CD14-positive monocyte (primary cell): ENCODE results near the gene GPAT3. TPM values are rescaled to one million over a fixed set of nuclear protein-coding genes. Genes with fewer than 3 reads are reported as not detected.

Experiments used
- DNase-seq, 3 donors: peaks; one replicate each; pipeline ENCODE4 v3.0.0-alpha.2; 2011 to 2022
- H2AFZ ChIP-seq: 2 replicates; pipeline ENCODE4 v1.6.0; 2012; ENCODE audit warnings: mild to moderate bottlenecking, low read depth, low read length, inconsistent platforms; ENCODE audit not compliant: insufficient read depth, poor library complexity, severe bottlenecking
- H3K27ac ChIP-seq, 2 donors: 1 replicate in 1 of 2; 2 replicates in 1 of 2; pipeline ENCODE4 v1.5.1; 2012 to 2013; ENCODE audit warnings: low read length in 2 of 2, control low read depth in 1 of 2, inconsistent platforms in 1 of 2, low read depth in 1 of 2, mild to moderate bottlenecking in 1 of 2
- H3K27me3 ChIP-seq, 2 donors: one replicate each; pipeline versions ENCODE4 v1.6.0 to v1.6.1; 2011 to 2013; ENCODE audit warnings: low read length in 2 of 2; ENCODE audit not compliant: control insufficient read depth in 2 of 2, insufficient read depth in 2 of 2
- H3K36me3 ChIP-seq, 2 donors: replicated peaks in 1 of 2; 1 replicate in 1 of 2; 2 replicates in 1 of 2; pipeline versions ENCODE4 v1.5.1 to v1.6.1; 2012 to 2013; ENCODE audit warnings: low read length in 2 of 2, control low read depth in 1 of 2, inconsistent platforms in 1 of 2, mild to moderate bottlenecking in 1 of 2; ENCODE audit not compliant: insufficient read depth in 2 of 2, control insufficient read depth in 1 of 2
- H3K4me1 ChIP-seq, 2 donors: 1 replicate in 1 of 2; 2 replicates in 1 of 2; pipeline versions ENCODE4 v1.5.1 to v1.6.1; 2012 to 2013; ENCODE audit warnings: low read length in 2 of 2, control low read depth in 1 of 2, inconsistent platforms in 1 of 2, mild to moderate bottlenecking in 1 of 2, moderate library complexity in 1 of 2; ENCODE audit not compliant: insufficient read depth in 2 of 2, control insufficient read depth in 1 of 2
- H3K4me2 ChIP-seq: replicated peaks from 2 replicates; pipeline ENCODE3; 2012; ENCODE audit warnings: low read length, moderate library complexity, mild to moderate bottlenecking; ENCODE audit not compliant: poor library complexity, severe bottlenecking; ENCODE audit errors: extremely low read depth
- H3K4me3 ChIP-seq, 3 experiments: fragments of 200-600 bp in 1 of 3; sonication (generic) in 1 of 3; replicated peaks in 1 of 3; 1 replicate in 2 of 3; 2 replicates in 1 of 3; pipeline ENCODE4 v1.5.1; 2011 to 2013; ENCODE audit warnings: low read length in 3 of 3, mild to moderate bottlenecking in 3 of 3, control low read depth in 2 of 3, low read depth in 2 of 3, inconsistent platforms in 1 of 3, moderate library complexity in 1 of 3
- H3K79me2 ChIP-seq: 2 replicates; pipeline ENCODE4 v1.6.0; 2012; ENCODE audit warnings: mild to moderate bottlenecking, control low read depth, inconsistent platforms, low read length, moderate library complexity; ENCODE audit not compliant: insufficient read depth
- H3K9ac ChIP-seq: 2 replicates; pipeline ENCODE4 v1.6.0; 2017; ENCODE audit warnings: low read length, mild to moderate bottlenecking; ENCODE audit not compliant: insufficient read depth, poor library complexity, severe bottlenecking
- H3K9me3 ChIP-seq, 2 donors: replicated peaks in 1 of 2; 1 replicate in 1 of 2; 2 replicates in 1 of 2; pipeline versions ENCODE4 v1.5.1 to v1.6.1; 2012 to 2013; ENCODE audit warnings: low read length in 2 of 2, control low read depth in 1 of 2; ENCODE audit not compliant: control insufficient read depth in 1 of 2, insufficient read depth in 1 of 2
- H4K20me1 ChIP-seq: 2 replicates; pipeline ENCODE4 v1.6.0; 2012; ENCODE audit warnings: mild to moderate bottlenecking, low read length, control low read depth, moderate library complexity; ENCODE audit not compliant: insufficient read depth
- H3K27ac Mint-ChIP-seq, 7 donors: one replicate each; pipeline ENCODE4 v1.8.0; 2020; ENCODE audit warnings: mild to moderate bottlenecking in 7 of 7, mixed read lengths in 7 of 7, moderate library complexity in 6 of 7, inconsistent platforms in 2 of 7
- H3K27me3 Mint-ChIP-seq, 3 donors: one replicate each; pipeline ENCODE4 v1.8.0; 2021 to 2022; ENCODE audit warnings: low read depth in 3 of 3, mild to moderate bottlenecking in 3 of 3, mixed read lengths in 3 of 3, moderate library complexity in 3 of 3, inconsistent platforms in 1 of 3
- H3K36me3 Mint-ChIP-seq, 2 donors: one replicate each; pipeline ENCODE4 v1.8.0; 2020; ENCODE audit warnings: mixed read lengths in 2 of 2, inconsistent platforms in 1 of 2, mild to moderate bottlenecking in 1 of 2
- H3K4me1 Mint-ChIP-seq: one replicate; pipeline ENCODE4 v1.8.0; 2020; ENCODE audit warnings: mild to moderate bottlenecking, mixed read lengths
- H3K4me3 Mint-ChIP-seq, 2 donors: one replicate each; pipeline ENCODE4 v1.8.0; 2020; ENCODE audit warnings: mild to moderate bottlenecking in 2 of 2, mixed read lengths in 2 of 2, moderate library complexity in 1 of 2
- H3K9me3 Mint-ChIP-seq, 7 donors: one replicate each; pipeline ENCODE4 v1.8.0; 2020 to 2022; ENCODE audit warnings: mixed read lengths in 7 of 7, mild to moderate bottlenecking in 6 of 7, moderate library complexity in 6 of 7, inconsistent platforms in 2 of 7
- CTCF ChIP-seq: fragments of 200-600 bp; IDR thresholded peaks from one replicate; pipeline ENCODE4 v1.8.0; 2022; ENCODE audit warnings: antibody characterized with exemption, mild to moderate bottlenecking
- WGBS: methylation state at CpG from one replicate; pipeline ENCODE4 v1.1.5; 2013; ENCODE audit warnings: missing lambda C conversion rate; ENCODE audit not compliant: insufficient coverage; 5-methylcytosine and 5-hydroxymethylcytosine counted together
- intact Hi-C, 2 donors: fragments of 100-400 bp; cut with micrococcal nuclease; formaldehyde crosslinking; loops; one replicate each; pipeline versions ENCODE4 v1.15.0 to v1.15.1; 2023
- polyA plus RNA-seq, 3 donors: library from polyadenylated mRNA; depleted of rRNA in 1 of 3; unstranded in 2 of 3; stranded (reverse) in 1 of 3; fragments of 300-500 nt in 2 of 3; fragments of >200 nt in 1 of 3; fragmentation: Illumina TruSeq in 2 of 3; gene quantifications; 1 replicate in 2 of 3; 2 replicates in 1 of 3; pipeline ENCODE4 v1.2.3, GENCODE V29; 2012 to 2021

Gene GPAT3
- polyA plus RNA-seq, 3 donors, result 20.9 to 46.2 (median 44.2) TPM

- DNase-seq, result no peak
- peaks cover 60% of the 10 kb centered on the region for H3K4me1 Mint-ChIP-seq
Measured at GRCh38 chr4:83563998-83564397, 28.1 kb downstream of the GPAT3 start.

GRCh38 chr4:83568062-83568461 is 32.2 kb downstream of the GPAT3 start:
- peaks cover 11 to 14% of the 10 kb centered on the region in 2 donors for H3K36me3 Mint-ChIP-seq

More at GRCh38 chr4:83563998-83564397, 28.1 kb downstream of the GPAT3 start:
- Mint-ChIP-seq H3K36me3 (peaks cover 25 to 34% of the 10 kb centered on the region in 2 donors), H3K27ac (no peak overlapping the region), H3K9me3 (peaks cover 0 to 1% (median 0%) of the 10 kb centered on the region in 7 donors), H3K27me3 (peaks cover 0 to 1% (median 0%) of the 10 kb centered on the region in 3 donors), H3K4me3 (no peak overlapping the region)
- H3K27ac ChIP-seq, result no peak overlapping the region
- no peak overlapping the region for H3K9ac ChIP-seq
- H3K79me2 ChIP-seq, result peaks cover 77% of the 10 kb centered on the region
- no peaks in the 10 kb centered on the region for H4K20me1 ChIP-seq
- no peaks in the 10 kb centered on the region for H3K36me3 ChIP-seq
- no peaks in the 10 kb centered on the region for H3K9me3 ChIP-seq
- no peak overlapping the region for H2AFZ ChIP-seq
- no peak overlapping the region for H3K4me3 ChIP-seq
- no peaks in the 10 kb centered on the region for H3K27me3 ChIP-seq
- WGBS, result no CpG with 5 or more reads among the region's 1 CpG
- TF ChIP-seq CTCF, result no peak
- peaks cover 53 to 60% of the 10 kb centered on the region in 2 donors for H3K4me1 ChIP-seq
- H3K4me2 ChIP-seq, result no peak overlapping the region
- intact Hi-C loops, result no loop called here

More at GRCh38 chr4:83568062-83568461, 32.2 kb downstream of the GPAT3 start:
- no peaks in the 10 kb centered on the region for H3K27me3 ChIP-seq
- peaks cover 0 to 1% (median 0%) of the 10 kb centered on the region in 7 donors for H3K9me3 Mint-ChIP-seq
- intact Hi-C loops, result no loop called here
- H2AFZ ChIP-seq, result no peak overlapping the region
- no peak overlapping the region for H3K9ac ChIP-seq
- peak overlapping the region in 1 of 3 experiments; percentile 12 for H3K4me3 ChIP-seq
- H3K36me3 ChIP-seq, result no peaks in the 10 kb centered on the region
- TF ChIP-seq CTCF, result no peak
- peak overlapping the region; percentile 63 to 99 (median 98) for H3K27ac Mint-ChIP-seq
- peak overlapping the region; percentile 1 for H3K4me2 ChIP-seq
- no peak overlapping the region for H3K4me3 Mint-ChIP-seq
- H3K27ac ChIP-seq, result peak overlapping the region; percentile 30 to 48
- peaks cover 50% of the 10 kb centered on the region for H3K4me1 Mint-ChIP-seq
- no peaks in the 10 kb centered on the region for H3K9me3 ChIP-seq
- 7% methylated on average over 2 of the region's 3 CpGs for WGBS
- H3K4me1 ChIP-seq, result peaks cover 44 to 54% of the 10 kb centered on the region in 2 donors
- H3K27me3 Mint-ChIP-seq, result peaks cover 0 to 1% (median 0%) of the 10 kb centered on the region in 3 donors
- DNase-seq, result peak; percentile 59 to 82 (median 78)
- peaks cover 75% of the 10 kb centered on the region for H3K79me2 ChIP-seq
- no peaks in the 10 kb centered on the region for H4K20me1 ChIP-seq
